Adipocyte (in vitro differentiated cells): ENCODE data around the gene RTP1.

ENCODE experiments used
- DNase-seq: peaks from one replicate; pipeline ENCODE4 v3.0.0-alpha.2; 2015; ENCODE audit warnings: low read depth
- H3K27me3 ChIP-seq: replicated peaks from 2 replicates; pipeline ENCODE4 v1.7.0; 2013; ENCODE audit warnings: mild to moderate bottlenecking, low read length, moderate library complexity; ENCODE audit not compliant: control insufficient read depth, insufficient read depth
- H3K36me3 ChIP-seq: 2 replicates; pipeline ENCODE4 v1.7.0; 2013; ENCODE audit warnings: low read length, mild to moderate bottlenecking, moderate library complexity; ENCODE audit not compliant: control insufficient read depth, insufficient read depth, severe bottlenecking
- H3K4me1 ChIP-seq: 2 replicates; pipeline ENCODE4 v1.7.0; 2013; ENCODE audit warnings: mild to moderate bottlenecking, low read length, moderate library complexity; ENCODE audit not compliant: control insufficient read depth, insufficient read depth
- H3K4me3 ChIP-seq: 2 replicates; pipeline ENCODE4 v1.7.0; 2013; ENCODE audit warnings: mild to moderate bottlenecking, low read length, moderate library complexity
- H3K9ac ChIP-seq: 2 replicates; pipeline ENCODE4 v1.7.0; 2013; ENCODE audit warnings: mild to moderate bottlenecking, low read length, moderate library complexity
- H3K9me3 ChIP-seq: 2 replicates; pipeline ENCODE4 v1.7.0; 2013; ENCODE audit warnings: mild to moderate bottlenecking, low read length, moderate library complexity; ENCODE audit not compliant: control insufficient read depth

The RTP1 gene

GRCh38 chr3:187181454-187182170, 15.7 kb upstream of the RTP1 start:
- Histone ChIP-seq H3K27me3 (no peaks in the 10 kb centered on the region), H3K4me1 (peaks cover 18% of the 10 kb centered on the region), H3K9ac (no peak overlapping the region), H3K4me3 (no peak overlapping the region), H3K9me3 (no peaks in the 10 kb centered on the region), H3K36me3 (no peaks in the 10 kb centered on the region)
- no peak for DNase-seq

DNA sequence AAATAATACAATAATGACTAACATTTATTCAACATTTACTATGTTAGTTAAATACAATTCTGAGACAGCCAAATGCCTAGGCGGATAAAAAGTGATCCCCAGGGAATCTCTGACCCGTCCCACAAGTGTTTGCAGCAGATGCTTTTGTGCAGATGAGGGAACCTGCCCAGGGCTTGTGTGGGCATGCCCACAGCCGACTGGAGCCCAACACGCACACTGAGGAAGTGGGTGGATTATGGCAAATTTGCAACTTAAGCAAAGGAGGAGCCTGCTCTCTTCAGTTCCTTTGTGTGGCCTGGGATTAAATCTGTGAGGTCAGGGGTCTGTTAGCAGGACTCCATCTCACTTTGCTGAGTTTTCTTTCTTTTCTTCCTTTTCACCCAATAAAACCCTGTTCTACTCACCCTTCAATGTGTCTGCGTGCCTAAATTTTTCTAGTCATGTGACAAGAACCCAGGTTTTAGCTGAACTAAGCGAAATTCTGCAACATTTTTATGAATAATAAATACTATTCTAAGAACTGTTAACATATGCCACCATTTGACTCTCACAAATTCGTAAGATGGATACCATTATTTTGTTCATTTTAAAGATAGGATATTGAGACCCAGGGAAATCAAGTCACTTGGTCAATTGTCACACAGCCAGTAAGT, 13.9 kb upstream of the RTP1 start:
- Histone ChIP-seq H3K27me3 (no peaks in the 10 kb centered on the region), H3K4me1 (peaks cover 25% of the 10 kb centered on the region), H3K36me3 (no peaks in the 10 kb centered on the region), H3K9me3 (no peaks in the 10 kb centered on the region), H3K4me3 (no peak overlapping the region), H3K9ac (no peak overlapping the region)
- peak; percentile 33 for DNase-seq

- no peak for DNase-seq
- no peaks in the 10 kb centered on the region for H3K9me3 ChIP-seq
- peaks cover 30% of the 10 kb centered on the region for H3K4me1 ChIP-seq
- H3K4me3 ChIP-seq, result no peak overlapping the region
- no peak overlapping the region for H3K9ac ChIP-seq
- no peaks in the 10 kb centered on the region for H3K27me3 ChIP-seq
- H3K36me3 ChIP-seq, result no peaks in the 10 kb centered on the region
These were observed 13.4 kb upstream of the RTP1 start for GRCh38 chr3:187183903-187184302.

DNA sequence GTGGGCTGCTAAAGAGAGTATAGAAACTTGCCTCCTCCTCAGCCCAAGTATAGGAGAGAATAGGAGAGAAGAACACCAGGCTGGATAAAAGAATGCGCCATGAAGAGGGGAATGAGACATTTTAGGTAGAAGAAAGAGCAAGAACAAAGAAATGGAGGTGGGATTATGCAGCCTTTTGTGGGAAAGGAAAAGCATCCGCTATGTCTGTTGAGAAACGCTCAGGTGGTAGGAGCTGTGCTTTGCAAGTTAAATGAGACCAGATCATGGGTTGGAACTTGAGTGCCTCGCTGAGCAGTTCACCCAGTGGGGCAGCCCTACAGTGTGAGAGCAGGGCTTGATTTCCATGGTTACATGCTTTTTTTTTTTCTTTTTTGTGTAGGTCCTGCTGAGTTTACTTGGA, 11.5 kb upstream of the RTP1 start:
- H3K27me3 ChIP-seq, result no peaks in the 10 kb centered on the region
- H3K9ac ChIP-seq, result no peak overlapping the region
- H3K36me3 ChIP-seq, result no peaks in the 10 kb centered on the region
- no peaks in the 10 kb centered on the region for H3K9me3 ChIP-seq
- DNase-seq, result no peak
- no peak overlapping the region for H3K4me3 ChIP-seq
- peaks cover 40% of the 10 kb centered on the region for H3K4me1 ChIP-seq

DNA sequence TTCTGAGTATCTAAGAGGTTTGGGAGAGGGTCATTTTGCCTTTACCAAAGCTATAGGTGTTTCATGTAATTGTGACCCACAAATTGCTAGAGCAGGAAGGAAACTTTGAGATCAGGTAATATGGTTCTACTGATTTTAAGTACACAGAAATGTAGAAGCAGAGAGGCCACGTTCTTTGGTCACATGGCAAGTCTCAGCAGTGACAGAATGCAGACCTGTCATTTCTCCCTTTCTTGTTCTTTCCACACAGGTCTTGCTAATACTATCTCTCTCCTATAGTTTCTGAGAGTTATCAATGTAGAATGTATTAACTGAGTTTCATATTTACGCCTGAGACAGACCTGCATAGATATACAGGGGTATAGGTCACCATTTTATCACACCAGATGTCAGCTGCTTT, 10.9 kb upstream of the RTP1 start:
- no peak overlapping the region for H3K4me3 ChIP-seq
- H3K9me3 ChIP-seq, result no peaks in the 10 kb centered on the region
- no peak overlapping the region for H3K9ac ChIP-seq
- no peaks in the 10 kb centered on the region for H3K36me3 ChIP-seq
- DNase-seq, result no peak
- peaks cover 40% of the 10 kb centered on the region for H3K4me1 ChIP-seq
- H3K27me3 ChIP-seq, result no peaks in the 10 kb centered on the region

- no peak overlapping the region for H3K9ac ChIP-seq
- H3K4me3 ChIP-seq, result no peak overlapping the region
- H3K36me3 ChIP-seq, result no peaks in the 10 kb centered on the region
- DNase-seq, result peak; percentile 84
- H3K9me3 ChIP-seq, result no peaks in the 10 kb centered on the region
- H3K27me3 ChIP-seq, result no peaks in the 10 kb centered on the region
- peaks cover 40% of the 10 kb centered on the region for H3K4me1 ChIP-seq
These were observed 10.4 kb upstream of the RTP1 start for GRCh38 chr3:187186801-187187421.

- Histone ChIP-seq H3K9me3 (no peaks in the 10 kb centered on the region), H3K36me3 (no peaks in the 10 kb centered on the region), H3K27me3 (no peaks in the 10 kb centered on the region), H3K4me3 (no peak overlapping the region), H3K4me1 (peaks cover 37% of the 10 kb centered on the region), H3K9ac (no peak overlapping the region)
- DNase-seq, result no peak
These were observed 8.4 kb upstream of the RTP1 start for GRCh38 chr3:187188931-187189330.

- Histone ChIP-seq H3K27me3 (no peaks in the 10 kb centered on the region), H3K9me3 (no peaks in the 10 kb centered on the region), H3K4me3 (no peak overlapping the region), H3K36me3 (no peaks in the 10 kb centered on the region), H3K9ac (no peak overlapping the region), H3K4me1 (peaks cover 37% of the 10 kb centered on the region)
- no peak for DNase-seq
These were observed 6.0 kb upstream of the RTP1 start for GRCh38 chr3:187191271-187191670.

DNA sequence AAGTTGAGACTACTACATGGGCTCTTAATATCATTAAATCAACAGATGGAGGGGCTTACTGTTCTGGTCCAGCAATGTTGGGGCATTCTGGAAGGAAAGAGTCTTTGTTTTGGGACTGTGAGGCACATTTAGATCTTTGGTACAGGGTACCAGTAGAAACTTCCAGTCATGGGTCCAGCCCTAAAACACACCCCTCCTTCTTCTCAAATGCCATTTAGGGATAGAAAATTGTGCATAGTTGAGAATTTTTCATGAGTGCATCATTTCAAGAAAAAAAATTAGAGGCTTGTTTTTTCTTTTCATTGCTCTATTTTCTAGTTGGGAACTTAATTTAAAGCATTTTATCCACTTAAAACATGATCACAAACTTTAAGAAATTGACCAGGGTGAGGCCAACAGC, 4.1 kb upstream of the RTP1 start:
- DNase-seq, result peak; percentile 49
- peaks cover 26% of the 10 kb centered on the region for H3K4me1 ChIP-seq
- no peak overlapping the region for H3K9ac ChIP-seq
- no peaks in the 10 kb centered on the region for H3K36me3 ChIP-seq
- no peak overlapping the region for H3K4me3 ChIP-seq
- H3K27me3 ChIP-seq, result peaks cover 5% of the 10 kb centered on the region
- H3K9me3 ChIP-seq, result no peaks in the 10 kb centered on the region

DNA sequence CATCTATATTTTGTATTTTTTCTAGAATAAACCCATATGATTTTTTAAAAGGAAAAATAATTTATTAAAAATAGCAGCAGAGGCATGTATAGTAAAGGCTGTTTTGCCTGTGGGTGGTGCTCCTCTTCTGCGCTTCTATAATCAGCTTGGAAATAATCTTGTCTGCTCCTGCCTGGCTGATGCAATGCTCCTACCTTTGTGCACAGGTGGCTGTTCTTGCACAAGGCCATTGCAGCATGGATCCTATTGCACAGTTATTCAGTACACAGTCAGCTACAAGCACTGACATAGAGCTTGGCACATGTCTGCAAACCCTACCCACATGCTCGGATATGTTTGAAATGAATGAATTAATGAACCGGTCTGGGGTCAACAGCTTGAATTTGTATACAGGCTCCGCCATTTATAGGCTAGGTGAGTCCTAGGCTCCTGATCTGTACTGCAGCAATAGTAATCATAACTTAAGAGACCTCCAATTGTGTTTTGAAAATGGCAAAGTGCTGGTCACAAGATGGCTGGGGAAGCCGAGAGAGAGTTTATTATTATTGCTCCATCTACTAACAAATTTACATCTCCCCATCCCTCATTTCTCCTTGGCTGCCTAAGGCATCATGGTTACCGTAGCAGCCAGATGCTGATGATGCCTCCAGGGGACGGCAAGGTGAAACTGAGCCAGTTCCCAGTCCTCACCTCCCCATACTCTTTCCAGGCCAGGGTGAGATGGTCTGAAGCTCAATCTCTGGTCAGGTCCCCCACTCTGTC, 532 bp upstream of the RTP1 start:
- H3K36me3 ChIP-seq, result no peaks in the 10 kb centered on the region
- H3K9me3 ChIP-seq, result no peaks in the 10 kb centered on the region
- H3K4me1 ChIP-seq, result peaks cover 11% of the 10 kb centered on the region
- no peak for DNase-seq
- no peak overlapping the region for H3K9ac ChIP-seq
- peaks cover 8% of the 10 kb centered on the region for H3K27me3 ChIP-seq
- no peak overlapping the region for H3K4me3 ChIP-seq

- H3K4me1 ChIP-seq, result peaks cover 5% of the 10 kb centered on the region
- H3K9me3 ChIP-seq, result no peaks in the 10 kb centered on the region
- H3K4me3 ChIP-seq, result no peak overlapping the region
- no peak overlapping the region for H3K9ac ChIP-seq
- H3K36me3 ChIP-seq, result no peaks in the 10 kb centered on the region
- no peak for DNase-seq
- H3K27me3 ChIP-seq, result peaks cover 24% of the 10 kb centered on the region
These were observed 1.2 kb downstream of the RTP1 start for GRCh38 chr3:187198490-187198889.
